A549 (cell line): Measurements from ENCODE around the gene GSTM1. TPM values are rescaled to one million over a fixed set of nuclear protein-coding genes. Genes with fewer than 3 reads are reported as not detected.
"Not testable (repeated sequence)": the region's sequence is repeated elsewhere in the genome, so short reads cannot be mapped to it uniquely, and the experiment has no call there.

Experiments used
- ATAC-seq, 2 experiments: fragments of 200-7000 bp in 1 of 2; fragments of >200 bp in 1 of 2; cut with Nextera tagmentation in 1 of 2; cut with Tn5 transposase in 1 of 2; 3 replicates each; pipeline versions ENCODE4 v1.8.0 to v1.9.1; 2018 to 2020; ENCODE audit warnings: mild to moderate bottlenecking in 1 of 2, moderate library complexity in 1 of 2
- CTCF ChIA-PET: fragments of 300-600 bp; sonication (Branson Sonifier 250); formaldehyde crosslinking; extraction: SDS; loops from one replicate; lab custom pipeline; 2021; ENCODE audit warnings: antibody characterized with exemption, inconsistent platforms; lab: Yijun Ruan, JAX
- POLR2A ChIA-PET: fragments of 350-600 bp; formaldehyde crosslinking; extraction: SDS; loops from one replicate; lab custom pipeline; 2021; ENCODE audit warnings: antibody characterized with exemption, inconsistent platforms; lab: Yijun Ruan, JAX
- DNase-seq, 2 experiments: peaks; one replicate each; pipeline versions ENCODE4 v3.0.0 to v3.0.0-alpha.2; 2011 to 2016; ENCODE audit warnings: low read depth in 1 of 2, low spot score in 1 of 2
- FAIRE-seq: peaks from 2 replicates; lab custom pipeline; 2011; peaks lifted over from hg19 to GRCh38; lab: Jason Lieb, UNC
- H3K27ac ChIP-seq, 2 experiments: fragments of >200 bp; sonication (Bioruptor Twin); formaldehyde crosslinking; 3 replicates each; pipeline ENCODE4 v1.5.1; 2016 to 2017
- H3K4me1 ChIP-seq: fragments of >200 bp; sonication (Bioruptor Twin); formaldehyde crosslinking; 3 replicates; pipeline ENCODE4 v1.6.1; 2016
- H3K4me2 ChIP-seq: fragments of >200 bp; sonication (Bioruptor Twin); formaldehyde crosslinking; 3 replicates; pipeline ENCODE4 v1.6.1; 2016
- H3K4me3 ChIP-seq: fragments of >200 bp; sonication (Bioruptor Twin); formaldehyde crosslinking; 3 replicates; pipeline ENCODE4 v1.5.1; 2016
- H3K9me3 ChIP-seq: fragments of >200 bp; sonication (Bioruptor Twin); formaldehyde crosslinking; 3 replicates; pipeline ENCODE4 v1.6.1; 2016
- BHLHE40 ChIP-seq: IDR thresholded peaks from 2 replicates; pipeline ENCODE4 v1.6.1; 2012; ENCODE audit warnings: low read depth, low read length, inconsistent platforms
- CBX2 ChIP-seq: fragments of 200-600 bp; sonication (generic); IDR thresholded peaks from 2 replicates; pipeline ENCODE4 v1.6.1; 2016; ENCODE audit warnings: low read depth, mild to moderate bottlenecking, borderline replicate concordance
- CHD4 ChIP-seq: fragments of 200-600 bp; sonication (generic); IDR thresholded peaks from 2 replicates; pipeline ENCODE4 v1.6.1; 2016; ENCODE audit warnings: antibody characterized with exemption, mild to moderate bottlenecking, borderline replicate concordance
- ESRRA ChIP-seq: fragments of 150-350 bp; IDR thresholded peaks from 2 replicates; pipeline ENCODE4 v1.6.1; 2014; ENCODE audit warnings: mild to moderate bottlenecking, low read length, borderline replicate concordance
- FOSL2 ChIP-seq, 2 experiments: fragments of 450-650 bp in 1 of 2; fragments of >200 bp in 1 of 2; sonication (Bioruptor Twin) in 1 of 2; formaldehyde crosslinking; IDR thresholded peaks; 2 replicates each; pipeline versions ENCODE4 v1.5.0 to v1.6.1; 2016 to 2020; ENCODE audit warnings: mild to moderate bottlenecking in 1 of 2, moderate library complexity in 1 of 2
- HDAC2 ChIP-seq: fragments of 200-600 bp; sonication (generic); IDR thresholded peaks from 2 replicates; pipeline ENCODE4 v1.6.1; 2016
- HOXB13 ChIP-seq: fragments of 250-450 bp; sonication (Bioruptor Pico); IDR thresholded peaks from 2 replicates; pipeline ENCODE4 v1.5.0; 2020; ENCODE audit warnings: low read depth, mild to moderate bottlenecking, moderate library complexity
- HOXB5 ChIP-seq: fragments of 250-450 bp; sonication (Bioruptor Pico); IDR thresholded peaks from 2 replicates; pipeline ENCODE4 v1.5.0; 2020; ENCODE audit warnings: mild to moderate bottlenecking, moderate library complexity
- JUNB ChIP-seq: fragments of >200 bp; sonication (Bioruptor Twin); formaldehyde crosslinking; IDR thresholded peaks from 2 replicates; pipeline ENCODE4 v1.6.1; 2016
- MAFK ChIP-seq: fragments of 450-650 bp; IDR thresholded peaks from 2 replicates; pipeline ENCODE4 v1.6.1; 2014; ENCODE audit not compliant: partially characterized antibody
- MYC ChIP-seq: IDR thresholded peaks from 2 replicates; pipeline ENCODE4 v1.6.1; 2012; ENCODE audit warnings: mild to moderate bottlenecking, inconsistent platforms, low read length, improper control_type of control experiment, borderline replicate concordance
- NPAS2 ChIP-seq: fragments of 250-450 bp; sonication (Bioruptor Pico); IDR thresholded peaks from 2 replicates; pipeline ENCODE4 v1.8.0; 2022; ENCODE audit warnings: mild to moderate bottlenecking, moderate library complexity, borderline replicate concordance
- RARB ChIP-seq: fragments of 250-450 bp; sonication (Bioruptor Pico); IDR thresholded peaks from 2 replicates; pipeline ENCODE4 v1.8.0; 2021; ENCODE audit warnings: mild to moderate bottlenecking, moderate library complexity
- RCOR1 ChIP-seq: fragments of 150-350 bp; IDR thresholded peaks from 2 replicates; pipeline ENCODE4 v1.6.1; 2014; ENCODE audit warnings: antibody characterized with exemption, low read length, low read depth
- RNF2 ChIP-seq: fragments of 200-600 bp; sonication (generic); IDR thresholded peaks from 2 replicates; pipeline ENCODE4 v1.6.1; 2016; ENCODE audit warnings: low read depth, mild to moderate bottlenecking, antibody characterized with exemption, moderate library complexity, borderline replicate concordance
- ZC3H11A ChIP-seq: fragments of 450-650 bp; IDR thresholded peaks from 2 replicates; pipeline ENCODE4 v1.6.1; 2014; ENCODE audit warnings: antibody characterized with exemption, mild to moderate bottlenecking
- ZFP36 ChIP-seq: fragments of 450-650 bp; IDR thresholded peaks from 2 replicates; pipeline ENCODE4 v1.6.1; 2014; ENCODE audit warnings: borderline replicate concordance; ENCODE audit not compliant: partially characterized antibody
- ZSCAN20 ChIP-seq: fragments of 250-450 bp; sonication (Bioruptor Pico); IDR thresholded peaks from 2 replicates; pipeline ENCODE4 v1.8.0; 2022; ENCODE audit warnings: mild to moderate bottlenecking, moderate library complexity
- WGBS: methylation state at CpG from one replicate; pipeline ENCODE4 v1.1.6; 2017; ENCODE audit errors: missing lambda C conversion rate; 5-methylcytosine and 5-hydroxymethylcytosine counted together
- polyA plus RNA-seq, 4 experiments: library from polyadenylated mRNA; depleted of rRNA in 3 of 4; stranded (reverse); fragments of >200 nt; fragmentation: RNase III in 1 of 4; extraction: RNeasy Plus Mini Kit Qiagen cat#74134 plus additional on column Dnase treatment in 1 of 4; gene quantifications; 2 replicates in 3 of 4; 3 replicates in 1 of 4; pipeline ENCODE4 v1.2.3, GENCODE V29; 2011 to 2017
- TF ChIP-seq, protein P1 (sequence below): fragments of 200-600 bp; sonication (generic); IDR thresholded peaks from 2 replicates; pipeline ENCODE4 v1.6.1; 2016; ENCODE audit warnings: antibody characterized with exemption, mild to moderate bottlenecking, moderate library complexity
- TF ChIP-seq, protein P2 (sequence below): fragments of 150-350 bp; IDR thresholded peaks from 2 replicates; pipeline ENCODE4 v1.6.1; 2014; ENCODE audit warnings: low read depth, mild to moderate bottlenecking, low read length
- TF ChIP-seq, protein P3 (sequence below): fragments of 250-450 bp; sonication (Bioruptor Pico); IDR thresholded peaks from 2 replicates; pipeline ENCODE4 v1.5.0; 2020; ENCODE audit warnings: low read depth, mild to moderate bottlenecking, moderate library complexity
- TF ChIP-seq, protein P4 (sequence below): fragments of >200 bp; sonication (Bioruptor Twin); formaldehyde crosslinking; IDR thresholded peaks from 2 replicates; pipeline ENCODE4 v1.6.1; 2016

Gene GSTM1
- polyA plus RNA-seq, 2 of the 4 experiments (the other 2 are of a cell fraction): not detected

DNA sequence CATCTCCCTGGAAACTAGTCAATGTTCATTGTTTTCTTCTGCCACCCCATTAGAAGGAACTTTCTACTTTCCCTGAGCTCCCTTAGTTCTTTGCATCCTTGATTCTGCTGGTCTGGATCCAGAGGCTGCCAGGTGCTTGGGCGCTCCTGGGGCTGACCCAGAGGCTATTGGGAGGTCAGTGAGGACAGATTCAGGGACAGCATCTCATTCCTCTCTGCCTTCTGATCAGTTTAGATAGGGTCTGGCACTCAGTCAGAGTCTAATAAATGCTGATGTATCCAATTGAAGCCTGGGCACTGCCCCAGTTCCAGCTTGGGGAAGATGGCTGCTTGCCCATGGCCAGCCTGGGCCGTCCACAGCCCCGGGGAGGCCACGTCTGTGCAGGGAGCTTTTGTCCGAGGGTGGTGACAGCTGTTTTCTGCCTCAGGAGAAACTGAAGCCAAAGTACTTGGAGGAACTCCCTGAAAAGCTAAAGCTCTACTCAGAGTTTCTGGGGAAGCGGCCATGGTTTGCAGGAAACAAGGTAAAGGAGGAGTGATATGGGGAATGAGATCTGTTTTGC, 2.3 kb downstream of the GSTM1 start (continued):
- TF ChIP-seq, protein P1, sequence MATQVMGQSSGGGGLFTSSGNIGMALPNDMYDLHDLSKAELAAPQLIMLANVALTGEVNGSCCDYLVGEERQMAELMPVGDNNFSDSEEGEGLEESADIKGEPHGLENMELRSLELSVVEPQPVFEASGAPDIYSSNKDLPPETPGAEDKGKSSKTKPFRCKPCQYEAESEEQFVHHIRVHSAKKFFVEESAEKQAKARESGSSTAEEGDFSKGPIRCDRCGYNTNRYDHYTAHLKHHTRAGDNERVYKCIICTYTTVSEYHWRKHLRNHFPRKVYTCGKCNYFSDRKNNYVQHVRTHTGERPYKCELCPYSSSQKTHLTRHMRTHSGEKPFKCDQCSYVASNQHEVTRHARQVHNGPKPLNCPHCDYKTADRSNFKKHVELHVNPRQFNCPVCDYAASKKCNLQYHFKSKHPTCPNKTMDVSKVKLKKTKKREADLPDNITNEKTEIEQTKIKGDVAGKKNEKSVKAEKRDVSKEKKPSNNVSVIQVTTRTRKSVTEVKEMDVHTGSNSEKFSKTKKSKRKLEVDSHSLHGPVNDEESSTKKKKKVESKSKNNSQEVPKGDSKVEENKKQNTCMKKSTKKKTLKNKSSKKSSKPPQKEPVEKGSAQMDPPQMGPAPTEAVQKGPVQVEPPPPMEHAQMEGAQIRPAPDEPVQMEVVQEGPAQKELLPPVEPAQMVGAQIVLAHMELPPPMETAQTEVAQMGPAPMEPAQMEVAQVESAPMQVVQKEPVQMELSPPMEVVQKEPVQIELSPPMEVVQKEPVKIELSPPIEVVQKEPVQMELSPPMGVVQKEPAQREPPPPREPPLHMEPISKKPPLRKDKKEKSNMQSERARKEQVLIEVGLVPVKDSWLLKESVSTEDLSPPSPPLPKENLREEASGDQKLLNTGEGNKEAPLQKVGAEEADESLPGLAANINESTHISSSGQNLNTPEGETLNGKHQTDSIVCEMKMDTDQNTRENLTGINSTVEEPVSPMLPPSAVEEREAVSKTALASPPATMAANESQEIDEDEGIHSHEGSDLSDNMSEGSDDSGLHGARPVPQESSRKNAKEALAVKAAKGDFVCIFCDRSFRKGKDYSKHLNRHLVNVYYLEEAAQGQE: no peak
- TF ChIP-seq HDAC2 (no peak), RNF2 (no peak), NPAS2 (no peak), ESRRA (no peak)
- TF ChIP-seq, protein P2, sequence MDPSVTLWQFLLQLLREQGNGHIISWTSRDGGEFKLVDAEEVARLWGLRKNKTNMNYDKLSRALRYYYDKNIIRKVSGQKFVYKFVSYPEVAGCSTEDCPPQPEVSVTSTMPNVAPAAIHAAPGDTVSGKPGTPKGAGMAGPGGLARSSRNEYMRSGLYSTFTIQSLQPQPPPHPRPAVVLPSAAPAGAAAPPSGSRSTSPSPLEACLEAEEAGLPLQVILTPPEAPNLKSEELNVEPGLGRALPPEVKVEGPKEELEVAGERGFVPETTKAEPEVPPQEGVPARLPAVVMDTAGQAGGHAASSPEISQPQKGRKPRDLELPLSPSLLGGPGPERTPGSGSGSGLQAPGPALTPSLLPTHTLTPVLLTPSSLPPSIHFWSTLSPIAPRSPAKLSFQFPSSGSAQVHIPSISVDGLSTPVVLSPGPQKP: no peak

DNA sequence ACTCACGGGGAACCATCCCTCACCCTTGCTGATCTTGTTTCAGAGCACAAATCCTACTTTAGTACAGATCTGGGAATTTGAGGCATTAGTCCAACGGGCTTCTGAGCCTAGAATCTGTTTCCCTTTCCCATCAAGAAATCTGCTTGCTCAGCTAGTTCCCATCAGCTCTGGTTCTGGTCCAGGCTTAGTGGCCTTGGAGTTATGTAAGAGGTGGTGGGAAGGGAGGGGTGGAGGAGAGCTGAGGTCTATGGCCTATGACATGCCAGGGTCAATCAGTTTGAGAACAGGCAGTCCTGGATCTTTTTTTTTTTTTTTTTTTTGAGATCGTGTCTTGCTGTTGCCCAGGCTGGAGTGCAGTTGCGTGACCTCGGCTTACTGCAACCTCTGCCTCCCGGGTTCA, 4.1 kb downstream of the GSTM1 start:
- TF ChIP-seq CBX2 (no peak), ZC3H11A (no peak), RARB (CRISPR knock-in tag) (no peak), MAFK (no peak), ZFP36 (no peak), HOXB5 (CRISPR knock-in tag) (no peak), JUNB (no peak), ZSCAN20 (no peak), RCOR1 (no peak), MYC (no peak), BHLHE40 (no peak), HOXB13 (no peak), FOSL2 (IDR thresholded peaks at IDR 0.05) (no peak), FOSL2 (CRISPR knock-in tag; IDR thresholded peaks at IDR 0.05) (no peak), CHD4 (no peak)
- TF ChIP-seq, protein P3, sequence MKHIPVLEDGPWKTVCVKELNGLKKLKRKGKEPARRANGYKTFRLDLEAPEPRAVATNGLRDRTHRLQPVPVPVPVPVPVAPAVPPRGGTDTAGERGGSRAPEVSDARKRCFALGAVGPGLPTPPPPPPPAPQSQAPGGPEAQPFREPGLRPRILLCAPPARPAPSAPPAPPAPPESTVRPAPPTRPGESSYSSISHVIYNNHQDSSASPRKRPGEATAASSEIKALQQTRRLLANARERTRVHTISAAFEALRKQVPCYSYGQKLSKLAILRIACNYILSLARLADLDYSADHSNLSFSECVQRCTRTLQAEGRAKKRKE: no peak
- TF ChIP-seq, protein P4, sequence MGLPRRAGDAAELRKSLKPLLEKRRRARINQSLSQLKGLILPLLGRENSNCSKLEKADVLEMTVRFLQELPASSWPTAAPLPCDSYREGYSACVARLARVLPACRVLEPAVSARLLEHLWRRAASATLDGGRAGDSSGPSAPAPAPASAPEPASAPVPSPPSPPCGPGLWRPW: no peak
- TF ChIP-seq, protein P2: no peak
- Histone ChIP-seq H3K4me3 (no peak overlapping the region), H3K4me1 (no peaks in the 10 kb centered on the region), H3K27ac (no peak overlapping the region), H3K9me3 (no peaks in the 10 kb centered on the region), H3K4me2 (no peak overlapping the region)
- FAIRE-seq: no peak
- no CpG with 5 or more reads among the region's 6 CpGs for WGBS
- no peak for ATAC-seq
- ChIA-PET POLR2A (no interaction called here), CTCF (no interaction called here)
- DNase-seq: no peak

DNA sequence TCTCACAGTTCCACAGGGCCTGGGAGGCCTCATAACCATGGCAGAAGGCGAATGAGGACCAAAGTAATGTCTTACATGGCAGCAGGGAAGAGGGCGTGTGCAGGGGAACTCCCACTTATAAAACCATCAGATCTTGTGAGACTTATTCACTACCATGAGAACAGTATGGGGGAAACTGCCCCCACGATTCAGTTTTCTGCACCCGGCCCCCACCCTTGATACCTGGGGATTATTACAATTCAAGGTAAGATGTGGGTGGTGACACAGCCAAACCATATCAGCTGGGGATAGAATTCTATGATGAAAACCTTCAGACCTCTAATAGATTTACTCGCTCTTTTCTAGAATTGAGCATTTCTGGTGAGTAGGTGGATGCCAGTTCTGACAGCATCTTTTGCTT, 6.8 kb downstream of the GSTM1 start:
- POLR2A ChIA-PET, H3K4me1 ChIP-seq, H3K4me3 ChIP-seq, H3K27ac ChIP-seq, DNase-seq, ATAC-seq, H3K4me2 ChIP-seq, FAIRE-seq, CTCF ChIA-PET, H3K9me3 ChIP-seq: not testable (repeated sequence)
- no CpG with 5 or more reads among the region's 5 CpGs for WGBS

DNA sequence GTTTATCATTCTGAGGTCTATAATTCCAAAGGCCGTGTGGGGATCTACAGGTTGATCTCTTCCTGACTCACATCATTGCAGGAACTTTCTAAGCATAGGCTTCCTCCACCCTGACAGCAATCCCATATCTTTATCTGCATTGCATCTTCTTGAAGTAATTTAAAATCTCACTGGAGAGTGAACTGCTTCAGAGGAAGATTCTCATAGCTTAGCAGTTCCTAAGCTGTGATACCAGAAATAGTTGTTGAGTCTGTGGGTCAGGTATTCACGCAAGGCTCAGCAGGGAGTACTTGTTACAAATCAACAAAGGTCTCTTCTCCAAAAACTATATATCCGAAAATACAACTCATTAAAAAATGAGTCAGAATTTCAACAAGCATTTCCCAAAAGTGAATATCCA, 7.5 kb downstream of the GSTM1 start:
- CTCF ChIA-PET, FAIRE-seq, H3K27ac ChIP-seq, ATAC-seq, H3K4me2 ChIP-seq, DNase-seq, POLR2A ChIA-PET, H3K9me3 ChIP-seq, H3K4me3 ChIP-seq, H3K4me1 ChIP-seq: not testable (repeated sequence)
- no CpG with 5 or more reads among the region's 3 CpGs for WGBS
